DND-41 (cell line): Measurements from ENCODE around the gene TSPEAR.

Experiments
- ATAC-seq: fragments of 200-7000 bp; cut with Tn5 transposase; 3 replicates; pipeline ENCODE4 v1.9.1; 2021; ENCODE audit warnings: low read depth; ENCODE audit not compliant: insufficient read depth
- DNase-seq: peaks from one replicate; pipeline ENCODE4 v3.0.0-alpha.2; 2020
- H2AFZ ChIP-seq: 2 replicates; pipeline ENCODE4 v1.6.0; 2012; ENCODE audit warnings: low read depth, low read length
- H3K27ac ChIP-seq: 2 replicates; pipeline ENCODE4 v1.5.1; 2012; ENCODE audit warnings: low read length, inconsistent platforms
- H3K27me3 ChIP-seq: fragments of 200-600 bp; sonication (generic); 2 replicates; pipeline ENCODE4 v1.6.0; 2012; ENCODE audit warnings: low read length, mild to moderate bottlenecking, inconsistent platforms; ENCODE audit not compliant: insufficient read depth, poor library complexity
- H3K36me3 ChIP-seq: 2 replicates; pipeline ENCODE4 v1.5.1; 2012; ENCODE audit warnings: low read length, inconsistent platforms; ENCODE audit not compliant: insufficient read depth
- H3K4me1 ChIP-seq: 2 replicates; pipeline ENCODE4 v1.5.1; 2012; ENCODE audit warnings: mild to moderate bottlenecking, low read length; ENCODE audit not compliant: insufficient read depth
- H3K4me2 ChIP-seq: 2 replicates; pipeline ENCODE4 v1.6.0; 2012; ENCODE audit warnings: mild to moderate bottlenecking, moderate library complexity, low read length, inconsistent platforms; ENCODE audit not compliant: insufficient read depth
- H3K4me3 ChIP-seq, 2 experiments: fragments of 200-600 bp in 1 of 2; shearing (Covaris generic) in 1 of 2; 2 replicates each; pipeline ENCODE4 v1.5.1; 2012 to 2016; ENCODE audit warnings: inconsistent platforms in 2 of 2, low read length in 2 of 2, mild to moderate bottlenecking in 2 of 2, low read depth in 1 of 2, moderate library complexity in 1 of 2
- H3K79me2 ChIP-seq: 2 replicates; pipeline ENCODE4 v1.6.0; 2012; ENCODE audit warnings: low read length, inconsistent platforms; ENCODE audit not compliant: insufficient read depth
- H3K9ac ChIP-seq: 2 replicates; pipeline ENCODE4 v1.6.0; 2012; ENCODE audit warnings: low read depth, mild to moderate bottlenecking, inconsistent platforms, low read length, moderate library complexity
- H3K9me3 ChIP-seq: 2 replicates; pipeline ENCODE4 v1.5.1; 2012; ENCODE audit warnings: low read length, moderate library complexity, mild to moderate bottlenecking, inconsistent platforms; ENCODE audit not compliant: insufficient read depth, severe bottlenecking
- H4K20me1 ChIP-seq: 2 replicates; pipeline ENCODE4 v1.6.0; 2012; ENCODE audit warnings: low read length; ENCODE audit not compliant: insufficient read depth
- CTCF ChIP-seq: IDR thresholded peaks from 2 replicates; pipeline ENCODE4 v1.5.1; 2012; ENCODE audit warnings: borderline replicate concordance, low read length, moderate library complexity, mild to moderate bottlenecking; ENCODE audit not compliant: poor library complexity, severe bottlenecking; ENCODE audit errors: extremely low read depth
- EZH2 ChIP-seq: IDR thresholded peaks from 3 replicates; pipeline ENCODE4 v1.6.1; 2012; ENCODE audit warnings: borderline replicate concordance, low read depth, mild to moderate bottlenecking, moderate library complexity, low read length, inconsistent platforms; ENCODE audit not compliant: severe bottlenecking

Gene TSPEAR

GRCh38 chr21:44460441-44460755 lies 251.0 kb downstream of the TSPEAR start:
- H3K27me3 ChIP-seq: peaks cover 6% of the 10 kb centered on the region
- no peaks in the 10 kb centered on the region for H3K79me2 ChIP-seq
- no peak overlapping the region for H3K4me3 ChIP-seq
- H3K4me2 ChIP-seq: no peak overlapping the region
- no peak overlapping the region for H2AFZ ChIP-seq
- no peak for ATAC-seq
- H3K36me3 ChIP-seq: no peaks in the 10 kb centered on the region
- no peaks in the 10 kb centered on the region for H3K9me3 ChIP-seq
- TF ChIP-seq CTCF: no peak
- TF ChIP-seq EZH2: no peak
- H3K9ac ChIP-seq: no peak overlapping the region
- H4K20me1 ChIP-seq: peaks cover 4% of the 10 kb centered on the region; the same call in 1 of the 2 replicates
- no peak overlapping the region for H3K27ac ChIP-seq
- no peak for DNase-seq
- peaks cover 6% of the 10 kb centered on the region for H3K4me1 ChIP-seq

- H3K4me2 ChIP-seq: no peak overlapping the region
- no peak overlapping the region for H2AFZ ChIP-seq
- no peaks in the 10 kb centered on the region for H3K9me3 ChIP-seq
- H3K36me3 ChIP-seq: no peaks in the 10 kb centered on the region
- H3K4me1 ChIP-seq: peaks cover 7% of the 10 kb centered on the region
- ATAC-seq: no peak
- peaks cover 4% of the 10 kb centered on the region; the same call in 1 of the 2 replicates for H4K20me1 ChIP-seq
- peaks cover 6% of the 10 kb centered on the region for H3K27me3 ChIP-seq
- H3K27ac ChIP-seq: no peak overlapping the region
- no peak overlapping the region for H3K9ac ChIP-seq
- TF ChIP-seq EZH2: no peak
- TF ChIP-seq CTCF: no peak
- no peak overlapping the region for H3K4me3 ChIP-seq
- DNase-seq: no peak
- no peaks in the 10 kb centered on the region for H3K79me2 ChIP-seq
Observed at GRCh38 chr21:44459712-44460440, 251.5 kb downstream of the TSPEAR start.

- H3K4me3 ChIP-seq: no peak overlapping the region
- no peaks in the 10 kb centered on the region for H3K36me3 ChIP-seq
- no peak overlapping the region for H3K4me2 ChIP-seq
- H3K27ac ChIP-seq: no peak overlapping the region
- no peak overlapping the region for H2AFZ ChIP-seq
- H3K4me1 ChIP-seq: peaks cover 10% of the 10 kb centered on the region
- no peaks in the 10 kb centered on the region for H3K79me2 ChIP-seq
- peaks cover 4% of the 10 kb centered on the region; the same call in 1 of the 2 replicates for H4K20me1 ChIP-seq
- peaks cover 3% of the 10 kb centered on the region for H3K9me3 ChIP-seq
- H3K9ac ChIP-seq: no peak overlapping the region
- no peak for TF ChIP-seq EZH2
- no peak for TF ChIP-seq CTCF
- ATAC-seq (no peak), DNase-seq (no peak)
- peaks cover 6% of the 10 kb centered on the region for H3K27me3 ChIP-seq
Observed at GRCh38 chr21:44458971-44459711, 252.2 kb downstream of the TSPEAR start.
